Tibial artery (tissue), 4 donors: ENCODE measurements around the gene DOCK8.

ENCODE experiments used
- DNase-seq, 2 donors: peaks; one replicate each; pipeline ENCODE4 v3.0.0-alpha.2; 2019
- H3K27ac ChIP-seq, 2 donors: fragments of 200-600 bp; sonication (generic) in 1 of 2; 1 replicate in 1 of 2; 2 replicates in 1 of 2; pipeline ENCODE4 v1.5.1; 2018 to 2019; ENCODE audit warnings: mild to moderate bottlenecking in 1 of 2
- H3K27me3 ChIP-seq, 2 donors: fragments of 200-600 bp; sonication (generic) in 1 of 2; one replicate each; pipeline versions ENCODE4 v1.5.1 to v1.6.0; 2016 to 2019
- H3K36me3 ChIP-seq, 3 donors: fragments of 200-600 bp; sonication (generic) in 2 of 3; one replicate each; pipeline ENCODE4 v1.5.1; 2016 to 2019; ENCODE audit warnings: mild to moderate bottlenecking in 2 of 3
- H3K4me1 ChIP-seq, 4 donors: fragments of 200-600 bp; sonication (generic) in 2 of 4; 1 replicate in 3 of 4; 2 replicates in 1 of 4; pipeline ENCODE4 v1.5.1; 2016 to 2019
- H3K4me3 ChIP-seq, 2 donors: fragments of 200-600 bp; sonication (generic) in 1 of 2; 1 replicate in 1 of 2; 2 replicates in 1 of 2; pipeline ENCODE4 v1.5.1; 2018 to 2019; ENCODE audit warnings: mild to moderate bottlenecking in 2 of 2
- H3K9me3 ChIP-seq, 3 donors: fragments of 200-600 bp; sonication (generic) in 1 of 3; one replicate each; pipeline ENCODE4 v1.5.1; 2016 to 2019
- CTCF ChIP-seq, 2 experiments: fragments of 200-600 bp in 1 of 2; fragments of 450-650 bp in 1 of 2; IDR thresholded peaks; one replicate each; pipeline ENCODE4 v1.5.1; 2017 to 2019; ENCODE audit warnings: antibody characterized with exemption in 2 of 2, mild to moderate bottlenecking in 1 of 2, moderate library complexity in 1 of 2
- intact Hi-C: fragments of 100-400 bp; cut with DNase I; formaldehyde crosslinking; loops from one replicate; pipeline ENCODE4 v1.15.0; 2023; ENCODE audit warnings: low total_unique reads

Gene DOCK8

DNA sequence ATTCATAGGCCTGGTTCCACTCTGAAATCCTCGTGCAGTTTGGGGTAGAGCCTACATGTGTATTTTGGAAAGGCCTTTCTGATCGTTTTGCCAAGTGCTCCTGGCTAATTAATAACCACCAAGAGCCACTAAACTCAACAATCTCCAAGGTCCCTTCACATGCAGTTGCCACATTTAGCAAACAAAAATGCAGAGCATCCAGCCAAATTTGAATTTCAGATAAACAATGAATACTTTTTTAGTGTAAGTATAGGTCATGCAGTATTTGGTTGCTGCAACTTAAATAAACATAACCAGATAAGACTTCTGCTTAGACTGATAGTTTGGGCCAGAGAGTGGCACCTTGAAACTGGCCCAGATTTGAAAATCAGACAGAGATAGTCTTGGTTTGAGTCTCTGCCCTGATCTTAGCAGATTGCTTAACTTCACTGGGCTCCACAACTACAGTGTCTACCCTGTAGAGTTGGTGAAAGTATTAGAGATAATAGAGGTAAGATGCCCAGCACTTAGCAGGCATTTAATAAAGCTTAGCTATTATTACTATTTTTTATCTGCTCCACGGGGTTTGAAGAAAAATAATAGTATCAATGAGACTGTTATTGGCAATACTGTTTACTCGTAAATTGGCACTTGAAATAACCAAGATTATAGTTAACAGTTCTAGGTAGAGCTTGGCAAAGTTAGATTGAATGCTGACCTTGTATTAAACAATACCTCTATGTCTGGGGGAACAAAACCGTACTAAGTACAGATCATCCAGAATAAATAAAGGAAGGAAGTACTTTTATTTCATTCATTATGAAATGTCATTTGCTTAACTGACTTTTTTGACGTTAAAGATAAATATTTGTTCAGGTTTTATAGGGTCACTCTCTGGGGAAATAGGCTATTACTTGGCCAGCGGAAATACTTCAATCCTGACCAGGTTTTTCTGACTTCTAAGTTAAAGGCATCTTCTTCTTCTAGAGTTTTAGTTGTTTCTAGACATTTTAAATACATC, 274.8 kb downstream of the DOCK8 start:
- H3K4me3 ChIP-seq, result no peak overlapping the region
- no peak overlapping the region for H3K27ac ChIP-seq

GRCh38 chr9:494764-495163, 280.1 kb downstream of the DOCK8 start:
- TF ChIP-seq CTCF (IDR thresholded peaks at IDR 0.05), result no peak
- no peak overlapping the region for H3K4me3 ChIP-seq
- no peaks in the 10 kb centered on the region for H3K9me3 ChIP-seq
- DNase-seq, result no peak
- intact Hi-C loops, result no loop called here
- no peaks in the 10 kb centered on the region for H3K4me1 ChIP-seq
- no peak overlapping the region for H3K27ac ChIP-seq
- H3K27me3 ChIP-seq, result peaks cover 0 to 6% of the 10 kb centered on the region in 2 donors
- no peaks in the 10 kb centered on the region for H3K36me3 ChIP-seq

More for the DNA sequence above, 274.8 kb downstream of the DOCK8 start:
- no peak for DNase-seq
- intact Hi-C loops, result no loop called here
- H3K9me3 ChIP-seq, result no peaks in the 10 kb centered on the region
- H3K4me1 ChIP-seq, result no peaks in the 10 kb centered on the region
- no peaks in the 10 kb centered on the region for H3K27me3 ChIP-seq
- no peak for TF ChIP-seq CTCF (IDR thresholded peaks at IDR 0.05)
- H3K36me3 ChIP-seq, result no peaks in the 10 kb centered on the region

DNA sequence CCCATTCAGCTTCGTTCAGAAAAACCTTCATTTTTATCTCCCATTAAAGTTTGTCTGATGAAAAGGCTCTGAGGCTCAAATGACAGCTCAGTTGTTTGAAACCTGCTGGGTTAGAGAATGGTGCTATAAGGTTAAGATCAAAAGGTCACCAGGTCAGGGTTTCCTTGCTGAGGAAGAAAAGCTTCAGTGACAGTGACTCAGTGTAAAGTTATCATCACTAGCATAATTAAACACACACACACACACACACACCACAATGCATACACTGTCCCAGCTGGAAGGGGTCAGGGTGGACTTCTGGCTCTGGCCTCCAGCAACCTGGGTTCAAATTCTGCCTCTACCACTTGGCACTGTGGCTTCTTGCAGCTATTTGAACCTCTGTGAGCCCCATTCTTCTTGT, 281.1 kb downstream of the DOCK8 start:
- no peak for DNase-seq
- intact Hi-C loops, result no loop called here
- no peak overlapping the region for H3K4me3 ChIP-seq
- no peak for TF ChIP-seq CTCF (IDR thresholded peaks at IDR 0.05)
- H3K4me1 ChIP-seq, result no peaks in the 10 kb centered on the region
- H3K36me3 ChIP-seq, result no peaks in the 10 kb centered on the region
- no peaks in the 10 kb centered on the region for H3K9me3 ChIP-seq
- peaks cover 0 to 6% of the 10 kb centered on the region in 2 donors for H3K27me3 ChIP-seq
- H3K27ac ChIP-seq, result no peak overlapping the region

GRCh38 chr9:503326-503725, 288.7 kb downstream of the DOCK8 start:
- Histone ChIP-seq H3K9me3 (no peaks in the 10 kb centered on the region), H3K27ac (no peak overlapping the region), H3K27me3 (no peaks in the 10 kb centered on the region), H3K4me1 (peaks cover 0 to 19% (median 12%) of the 10 kb centered on the region in 4 donors), H3K4me3 (no peak overlapping the region), H3K36me3 (no peaks in the 10 kb centered on the region)
- intact Hi-C loops, result loop anchor here (2.0 to 10.0 kb wide), 2 partner anchors 35 to 261 kb away; no protein-coding TSS in a partner anchor
- TF ChIP-seq CTCF (IDR thresholded peaks at IDR 0.05), result no peak
- DNase-seq, result no peak

- DNase-seq, result peak; percentile 52 to 74
- Histone ChIP-seq H3K27ac (peak within 1 kb of the TSS; percentile 37 to 64), H3K36me3 (no peaks in the 10 kb centered on the region), H3K4me1 (peaks cover 0 to 19% (median 12%) of the 10 kb centered on the region in 4 donors), H3K9me3 (no peaks in the 10 kb centered on the region), H3K4me3 (peak within 1 kb of the TSS; percentile 62 to 81), H3K27me3 (no peaks in the 10 kb centered on the region)
- intact Hi-C loops, result loop anchor here (2.0 to 10.0 kb wide), 2 partner anchors 35 to 261 kb away; no protein-coding TSS in a partner anchor
- peak; percentile 11 to 27 for TF ChIP-seq CTCF (IDR thresholded peaks at IDR 0.05)
These were observed 289.5 kb downstream of the DOCK8 start, which contains the start of gene KANK1 for GRCh38 chr9:503881-504852. Gene KANK1, plus strand, starts transcription at chr9:504695.
